Esophagus muscularis mucosa (tissue), 4 donors: ENCODE data around the gene MDC1. TPM values are rescaled to one million over a fixed set of nuclear protein-coding genes. Genes with fewer than 3 reads are reported as not detected.

Experiments used
- DNase-seq: peaks from one replicate; pipeline ENCODE4 v3.0.0-alpha.2; 2017; ENCODE audit errors: extremely low spot score
- H3K27ac ChIP-seq, 4 donors: fragments of 200-600 bp; sonication (generic); replicated peaks in 1 of 4; 1 replicate in 3 of 4; 2 replicates in 1 of 4; pipeline ENCODE4 v1.5.1; 2016 to 2019; ENCODE audit warnings: mild to moderate bottlenecking in 1 of 4
- H3K27me3 ChIP-seq, 4 donors: fragments of 200-600 bp; sonication (generic); one replicate each; pipeline versions ENCODE4 v1.5.1 to v1.6.0; 2016 to 2019
- H3K36me3 ChIP-seq, 4 donors: fragments of 200-600 bp; sonication (generic); one replicate each; pipeline ENCODE4 v1.5.1; 2016 to 2019
- H3K4me1 ChIP-seq, 4 donors: fragments of 200-600 bp; sonication (generic); one replicate each; pipeline ENCODE4 v1.5.1; 2016 to 2019
- H3K4me3 ChIP-seq, 4 donors: fragments of 200-600 bp; sonication (generic); 1 replicate in 2 of 4; 2 replicates in 2 of 4; pipeline ENCODE4 v1.5.1; 2016 to 2019; ENCODE audit warnings: mild to moderate bottlenecking in 4 of 4, moderate library complexity in 1 of 4
- H3K9me3 ChIP-seq, 4 donors: fragments of 200-600 bp; sonication (generic); 1 replicate in 3 of 4; 2 replicates in 1 of 4; pipeline ENCODE4 v1.5.1; 2016 to 2019
- EP300 ChIP-seq: sonication (generic); formaldehyde crosslinking; IDR thresholded peaks from one replicate; pipeline ENCODE4 v1.6.1; 2017; ENCODE audit warnings: antibody characterized with exemption
- POLR2A ChIP-seq: fragments of 450-650 bp; IDR thresholded peaks from one replicate; pipeline ENCODE4 v1.6.1; 2017; ENCODE audit warnings: antibody characterized with exemption, moderate library complexity, mild to moderate bottlenecking, low read depth
- POLR2AphosphoS5 ChIP-seq, 2 donors: sonication (generic); formaldehyde crosslinking; IDR thresholded peaks; one replicate each; pipeline ENCODE4 v1.6.1; 2017; ENCODE audit warnings: antibody characterized with exemption in 2 of 2
- WGBS: methylation state at CpG from one replicate; pipeline ENCODE4 v1.1.5; 2018; 5-methylcytosine and 5-hydroxymethylcytosine counted together
- intact Hi-C: fragments of 100-400 bp; cut with DNase I; formaldehyde crosslinking; loops from one replicate; pipeline ENCODE4 v1.15.1; 2023
- total RNA-seq, 4 donors: library from RNA; depleted of rRNA; stranded (reverse); fragments of >200 nt; gene quantifications; one replicate each; pipeline versions ENCODE4 v1.1.0 to v1.2.1, GENCODE V29; 2016
- TF ChIP-seq, protein P1 (sequence below), 3 experiments: fragments of 200-600 bp in 2 of 3; fragments of 450-650 bp in 1 of 3; sonication (generic) in 2 of 3; IDR thresholded peaks; one replicate each; pipeline ENCODE4 v1.5.1; 2017 to 2019; ENCODE audit warnings: antibody characterized with exemption in 3 of 3, mild to moderate bottlenecking in 2 of 3, moderate library complexity in 1 of 3

Gene MDC1
- total RNA-seq, 4 donors from 2014 or later, result 10.8 to 20.3 (median 13.1) TPM

DNA sequence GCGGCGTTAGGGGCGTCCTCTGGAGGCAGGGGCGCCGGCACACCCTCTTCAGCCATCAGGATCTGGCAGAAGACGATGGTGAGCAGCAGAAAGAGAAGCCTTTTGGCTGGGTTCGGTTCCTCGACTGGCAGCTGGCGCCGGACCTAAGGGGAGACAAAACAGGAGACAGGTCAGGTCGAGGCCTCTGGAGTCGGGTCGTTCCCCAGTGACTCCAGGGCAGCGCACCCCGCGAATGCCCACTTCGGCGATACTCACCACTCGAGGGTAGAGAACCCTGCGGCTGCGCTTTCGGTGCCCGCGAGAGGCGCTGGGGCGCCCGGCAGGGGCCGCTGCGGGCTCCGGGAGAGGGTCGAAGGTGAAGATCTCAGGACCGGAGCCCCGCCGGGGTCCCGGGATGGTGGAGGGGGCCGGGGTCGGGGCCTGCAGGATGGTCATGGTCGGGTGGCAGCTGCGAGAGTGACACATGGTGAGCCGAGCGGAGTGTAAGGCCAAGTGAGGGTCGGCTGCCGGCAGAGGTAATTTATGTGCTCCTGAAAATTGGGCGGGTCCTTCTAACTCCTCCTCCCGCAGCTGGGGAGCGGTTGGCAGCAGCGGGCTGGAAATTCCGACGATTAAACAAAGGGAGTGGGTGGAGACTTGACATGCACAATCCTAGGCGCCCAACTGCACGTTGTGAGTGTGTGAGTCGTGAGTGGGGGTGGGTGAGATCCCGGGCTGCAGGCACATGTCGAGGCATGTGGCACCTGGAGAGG is 27.1 kb upstream of the MDC1 start, which contains the start of gene IER3:
IER3 (minus strand) TSS at position 494 of the 752 bp plus-strand sequence; CDS start at position 465, 29 bp downstream.
- WGBS, result 3% methylated on average over 17 of the region's 54 CpGs
- Histone ChIP-seq H3K4me1 (peaks cover 30 to 64% (median 49%) of the 10 kb centered on the region in 4 donors), H3K27me3 (no peaks in the 10 kb centered on the region), H3K4me3 (peak within 1 kb of the TSS; percentile 69 to 91 (median 84)), H3K9me3 (no peaks in the 10 kb centered on the region), H3K36me3 (peaks cover 12 to 22% (median 19%) of the 10 kb centered on the region in 4 donors), H3K27ac (peak within 1 kb of the TSS; percentile 90 to 99 (median 90))
- intact Hi-C loops, result loop anchor here (5.0 kb wide), 2 partner anchors 78 to 133 kb away; no protein-coding TSS in a partner anchor
- TF ChIP-seq, protein P1, sequence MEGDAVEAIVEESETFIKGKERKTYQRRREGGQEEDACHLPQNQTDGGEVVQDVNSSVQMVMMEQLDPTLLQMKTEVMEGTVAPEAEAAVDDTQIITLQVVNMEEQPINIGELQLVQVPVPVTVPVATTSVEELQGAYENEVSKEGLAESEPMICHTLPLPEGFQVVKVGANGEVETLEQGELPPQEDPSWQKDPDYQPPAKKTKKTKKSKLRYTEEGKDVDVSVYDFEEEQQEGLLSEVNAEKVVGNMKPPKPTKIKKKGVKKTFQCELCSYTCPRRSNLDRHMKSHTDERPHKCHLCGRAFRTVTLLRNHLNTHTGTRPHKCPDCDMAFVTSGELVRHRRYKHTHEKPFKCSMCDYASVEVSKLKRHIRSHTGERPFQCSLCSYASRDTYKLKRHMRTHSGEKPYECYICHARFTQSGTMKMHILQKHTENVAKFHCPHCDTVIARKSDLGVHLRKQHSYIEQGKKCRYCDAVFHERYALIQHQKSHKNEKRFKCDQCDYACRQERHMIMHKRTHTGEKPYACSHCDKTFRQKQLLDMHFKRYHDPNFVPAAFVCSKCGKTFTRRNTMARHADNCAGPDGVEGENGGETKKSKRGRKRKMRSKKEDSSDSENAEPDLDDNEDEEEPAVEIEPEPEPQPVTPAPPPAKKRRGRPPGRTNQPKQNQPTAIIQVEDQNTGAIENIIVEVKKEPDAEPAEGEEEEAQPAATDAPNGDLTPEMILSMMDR (IDR thresholded peaks at IDR 0.05), result peak; percentile 68 to 79 (median 73)
- TF ChIP-seq EP300 (no peak), POLR2A (peak; percentile 73), POLR2AphosphoS5 (IDR thresholded peaks at IDR 0.05) (peak; percentile 76 to 96)
- peak; percentile 98 for DNase-seq

DNA sequence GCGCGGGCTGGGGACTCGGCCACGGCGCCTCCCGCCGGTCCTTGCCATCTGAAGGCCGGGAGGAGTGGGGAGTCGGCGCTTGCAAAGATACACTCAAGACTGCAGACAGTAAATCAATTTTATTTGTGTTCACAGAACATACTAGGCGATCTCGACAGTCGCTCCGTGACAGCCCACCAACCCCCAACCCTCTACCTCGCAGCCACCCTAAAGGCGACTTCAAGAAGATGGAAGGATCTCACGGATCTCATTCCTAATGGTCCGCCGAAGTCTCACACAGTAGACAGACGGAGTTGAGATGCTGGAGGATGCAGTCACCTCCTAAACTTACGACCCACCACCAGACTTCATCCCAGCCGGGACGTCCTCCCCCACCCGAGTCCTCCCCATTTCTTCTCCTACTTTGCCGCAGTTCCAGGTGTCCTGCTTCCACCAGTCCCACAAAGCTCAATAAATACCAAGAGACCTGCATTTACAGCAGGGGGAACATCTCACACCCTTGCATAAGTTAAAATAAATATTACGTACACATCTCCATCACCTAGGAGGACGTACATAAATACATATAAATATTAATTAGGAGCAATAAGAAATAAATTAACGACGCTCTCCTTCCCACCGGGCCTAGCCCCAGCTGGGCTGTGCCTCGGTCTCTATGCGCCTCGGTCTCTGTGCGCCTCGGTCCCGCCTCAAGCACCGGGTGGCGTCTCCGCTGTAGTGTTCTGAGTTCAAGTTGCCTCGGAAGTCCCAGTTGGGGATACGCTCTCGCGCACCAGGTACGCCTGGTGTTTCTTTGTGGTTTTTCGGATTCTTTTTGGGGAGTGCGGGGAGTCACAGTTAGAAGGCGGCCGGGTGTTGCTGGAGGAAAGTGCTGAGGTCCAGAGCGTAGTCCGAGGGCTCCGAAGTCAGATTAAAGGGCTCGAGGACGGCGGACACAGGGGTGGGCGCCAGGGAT is 26.3 kb upstream of the MDC1 start:
- peaks cover 33 to 64% (median 50%) of the 10 kb centered on the region in 4 donors for H3K4me1 ChIP-seq
- H3K27ac ChIP-seq, result peak overlapping the region; percentile 90 to 99 (median 90)
- peaks cover 15 to 31% (median 28%) of the 10 kb centered on the region in 4 donors for H3K36me3 ChIP-seq
- intact Hi-C loops, result loop anchor here (5.0 kb wide), 2 partner anchors 79 to 134 kb away; no protein-coding TSS in a partner anchor
- H3K4me3 ChIP-seq, result peak overlapping the region; percentile 69 to 91 (median 84)
- TF ChIP-seq POLR2AphosphoS5 (IDR thresholded peaks at IDR 0.05) (no peak), POLR2A (peak; percentile 38), EP300 (no peak)
- TF ChIP-seq, protein P1 (IDR thresholded peaks at IDR 0.05), result no peak
- WGBS, result 17% methylated on average over 48 of the region's 55 CpGs
- no peak for DNase-seq
- H3K27me3 ChIP-seq, result no peaks in the 10 kb centered on the region
- H3K9me3 ChIP-seq, result no peaks in the 10 kb centered on the region

DNA sequence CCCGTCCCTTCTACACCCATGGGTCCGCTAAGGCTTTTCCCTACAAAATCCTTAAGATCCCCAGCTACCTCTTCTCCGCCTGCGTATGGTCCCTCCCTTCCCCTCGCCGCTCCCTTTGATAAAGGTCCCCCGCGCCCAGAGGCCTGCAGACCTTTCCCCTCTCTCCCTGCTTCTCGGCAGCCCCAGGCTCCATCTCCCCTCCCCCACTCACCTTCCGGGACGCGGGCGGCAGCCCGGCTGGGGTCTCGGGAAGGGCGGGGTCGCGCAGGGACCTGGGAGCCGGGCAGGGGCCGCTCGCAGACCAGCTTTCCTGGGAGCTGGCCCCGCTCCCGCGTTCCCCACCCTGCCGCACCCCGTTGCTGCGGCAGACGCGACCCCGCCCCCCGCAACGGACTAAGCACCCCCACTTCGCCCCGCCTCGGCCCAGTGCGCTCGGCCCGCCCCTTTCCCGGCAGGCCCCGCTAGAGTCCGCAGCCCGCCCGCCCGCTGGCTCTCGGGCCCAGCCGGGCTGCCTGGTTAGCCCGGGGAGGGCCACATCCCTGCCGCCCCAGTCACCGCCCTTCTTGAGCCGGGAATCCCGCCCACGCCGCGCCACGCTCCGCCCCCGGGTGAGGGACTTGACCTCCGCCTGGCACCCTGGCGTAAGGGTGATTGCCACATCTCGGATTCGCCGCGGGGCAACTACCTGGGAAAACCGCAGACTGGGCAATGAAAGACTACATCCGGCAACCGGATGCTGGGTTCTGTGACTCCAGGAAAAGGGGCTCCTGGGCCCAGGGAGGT is 25.4 kb upstream of the MDC1 start, which contains the start of gene FLOT1:
FLOT1 (minus strand) TSS at position 372 of the 783 bp plus-strand sequence. CDS start 498 bp downstream, outside the sequence.
- peak within 1 kb of the TSS; percentile 69 to 91 (median 84) for H3K4me3 ChIP-seq
- DNase-seq, result peak; percentile 99
- peaks cover 40 to 66% (median 54%) of the 10 kb centered on the region in 4 donors for H3K4me1 ChIP-seq
- H3K9me3 ChIP-seq, result no peaks in the 10 kb centered on the region
- H3K36me3 ChIP-seq, result peaks cover 19 to 39% (median 37%) of the 10 kb centered on the region in 4 donors
- WGBS, result 0% methylated on average over 19 of the region's 66 CpGs
- peak within 1 kb of the TSS; percentile 90 to 99 (median 90) for H3K27ac ChIP-seq
- TF ChIP-seq, protein P1 (IDR thresholded peaks at IDR 0.05), result no peak
- TF ChIP-seq POLR2A (peak; percentile 86), POLR2AphosphoS5 (IDR thresholded peaks at IDR 0.05) (peak; percentile 89 to 90)
- intact Hi-C loops, result loop anchor here (5.0 kb wide), 2 partner anchors 80 to 135 kb away; no protein-coding TSS in a partner anchor
- no peaks in the 10 kb centered on the region for H3K27me3 ChIP-seq
